Epithelial cell of proximal tubule (primary cell): ENCODE measurements around the gene CAMTA1. TPM values are rescaled to one million over a fixed set of nuclear protein-coding genes. Genes with fewer than 3 reads are reported as not detected.
"Not testable (repeated sequence)": the region's sequence is repeated elsewhere in the genome, so short reads cannot be mapped to it uniquely, and the experiment has no call there.

Source experiments
- DNase-seq: peaks from one replicate; pipeline ENCODE4 v3.0.0-alpha.2; 2011; ENCODE audit warnings: low read depth
- H3K4me3 ChIP-seq: 2 replicates; pipeline ENCODE4 v1.5.1; 2011; ENCODE audit warnings: low read depth, mild to moderate bottlenecking, low read length
- CTCF ChIP-seq: conservative IDR thresholded peaks from 2 replicates; pipeline ENCODE4 v1.5.1; 2012; ENCODE audit warnings: low read depth, mild to moderate bottlenecking, low read length
- total RNA-seq: library from RNA; depleted of rRNA; stranded (reverse); fragments of >200 nt; gene quantifications from 2 replicates; pipeline ENCODE4 v1.2.3, GENCODE V29; 2015

Gene CAMTA1
- total RNA-seq, 1 donor from 2014 or later: 79.2 TPM

DNA sequence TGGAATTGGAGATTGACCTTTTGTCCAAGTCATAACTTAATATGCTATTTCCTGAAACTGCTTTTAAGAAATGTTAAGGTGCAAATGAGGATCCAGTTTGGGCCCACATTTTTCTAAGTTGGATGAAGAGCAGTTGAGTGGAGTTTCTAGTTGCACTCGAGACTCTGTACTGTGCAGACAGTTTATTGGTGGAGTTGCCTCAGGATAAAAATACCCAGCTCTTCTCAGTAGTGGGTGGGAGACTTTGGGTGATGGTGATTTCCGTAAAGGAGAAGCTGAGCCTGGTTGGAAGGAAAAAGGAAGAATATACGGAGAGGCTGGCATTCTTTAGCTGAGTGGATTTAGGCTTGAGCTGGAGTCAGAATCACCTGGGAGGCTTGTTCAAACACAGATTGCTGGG, 49.9 kb downstream of the CAMTA1 start:
- no peak for TF ChIP-seq CTCF
- no peak overlapping the region for H3K4me3 ChIP-seq
- DNase-seq: no peak

- TF ChIP-seq CTCF: no peak
- H3K4me3 ChIP-seq: no peak overlapping the region
- DNase-seq: no peak
Observed at GRCh38 chr1:6842301-6842700, 57.0 kb downstream of the CAMTA1 start.

DNA sequence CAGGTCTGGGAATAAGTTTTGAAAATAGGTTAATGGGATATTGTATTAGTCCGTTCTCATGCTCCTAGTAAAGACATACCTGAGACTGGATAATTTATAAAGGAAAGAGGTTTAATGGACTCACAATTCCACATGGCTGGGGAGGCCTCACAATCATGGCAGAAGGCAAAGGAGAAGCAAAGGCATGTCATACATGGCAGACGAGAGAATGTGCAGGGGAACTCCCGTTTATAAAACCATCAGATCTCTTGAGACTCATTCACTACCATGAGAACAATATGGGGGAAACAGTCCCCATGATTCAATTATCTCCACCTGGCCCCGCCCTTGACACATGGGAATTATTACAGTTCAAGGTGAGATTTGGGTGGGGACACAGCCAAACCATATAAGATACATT, 60.5 kb downstream of the CAMTA1 start:
- not testable (repeated sequence) for DNase-seq

GRCh38 chr1:6848816-6849215, 63.6 kb downstream of the CAMTA1 start:
- H3K4me3 ChIP-seq: no peak overlapping the region
- no peak for TF ChIP-seq CTCF
- no peak for DNase-seq

More for the DNA sequence above, 60.5 kb downstream of the CAMTA1 start:
- not testable (repeated sequence) for H3K4me3 ChIP-seq

- no peak overlapping the region for H3K4me3 ChIP-seq
- DNase-seq: no peak
- no peak for TF ChIP-seq CTCF
Observed at GRCh38 chr1:6850537-6850936, 65.3 kb downstream of the CAMTA1 start.

DNA sequence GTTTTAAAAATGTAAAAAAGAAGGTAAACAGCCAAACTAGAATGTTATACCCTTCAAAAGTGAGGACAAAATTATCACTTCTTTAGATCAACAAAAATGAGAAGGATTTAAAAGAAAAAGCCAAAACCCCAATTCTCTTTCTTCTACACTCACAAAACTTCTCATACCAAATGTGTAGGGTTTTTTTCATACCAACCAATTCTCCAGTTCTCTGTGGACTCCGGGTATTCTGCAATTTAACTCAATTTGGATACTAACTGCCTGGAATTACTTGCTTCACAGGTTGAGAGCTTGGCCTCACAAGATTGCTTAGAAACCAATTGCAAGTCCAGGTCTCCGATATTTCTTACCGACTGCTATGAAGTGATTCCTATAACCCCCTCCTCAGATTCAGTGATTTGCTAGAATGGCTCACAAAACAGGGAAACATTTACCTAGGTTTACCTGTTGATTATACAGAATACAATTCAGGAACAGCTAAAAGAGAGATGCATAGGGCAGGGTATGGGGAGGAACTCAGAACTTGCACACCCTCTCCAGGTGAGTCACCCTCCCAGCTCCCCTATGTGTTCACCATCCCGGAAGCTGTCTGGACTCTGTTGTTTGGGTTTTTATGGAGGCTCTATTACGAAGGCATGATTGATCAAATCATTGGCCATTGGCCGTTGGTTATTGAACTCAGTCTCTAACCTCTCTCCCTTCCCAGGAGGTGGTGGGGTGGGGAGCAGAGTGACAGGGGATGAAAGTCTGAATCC, 67.1 kb downstream of the CAMTA1 start:
- no peak for TF ChIP-seq CTCF
- no peak for DNase-seq
- H3K4me3 ChIP-seq: no peak overlapping the region

DNA sequence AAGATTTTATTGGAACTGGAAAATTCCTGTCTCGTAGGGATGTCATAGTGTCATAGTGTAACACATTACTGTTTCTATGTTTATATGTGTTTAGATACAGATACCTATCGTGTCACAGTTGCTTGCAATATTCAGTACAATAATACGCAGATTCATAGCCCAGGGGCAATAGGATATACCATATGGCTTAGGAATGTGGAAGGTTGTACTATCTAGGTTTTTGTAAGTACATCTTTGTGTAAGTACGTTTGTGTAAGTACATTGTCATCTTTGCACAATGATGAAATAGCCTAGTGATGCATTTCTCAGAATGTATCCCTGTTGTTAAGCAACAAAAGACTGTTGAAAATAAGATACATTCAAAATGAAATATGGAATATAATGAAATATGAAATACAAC, 68.9 kb downstream of the CAMTA1 start:
- TF ChIP-seq CTCF: no peak
- no peak overlapping the region for H3K4me3 ChIP-seq
- no peak for DNase-seq
